HepG2 (cell line): Measurements from ENCODE around the gene CSNK2B. TPM values are rescaled to one million over a fixed set of nuclear protein-coding genes. Genes with fewer than 3 reads are reported as not detected.
A peak's percentile ranks its signal among the peaks of the same experiment; 100 is the strongest.

Experiments
- ASH2L ChIP-seq: fragments of 300-600, 200-600 bp; sonication (generic); IDR thresholded peaks from 2 replicates; pipeline ENCODE4 v1.7.0; 2017; ENCODE audit warnings: low read depth, mild to moderate bottlenecking, moderate library complexity, mixed read lengths, low read length; ENCODE audit not compliant: insufficient read length
- ATF6 ChIP-seq: sonication (generic); formaldehyde crosslinking; conservative IDR thresholded peaks from 2 replicates; pipeline ENCODE4 v1.4.0; 2020; ENCODE audit warnings: missing genetic modification reagents
- CC2D1A ChIP-seq: sonication (generic); formaldehyde crosslinking; IDR thresholded peaks from 2 replicates; pipeline ENCODE4 v1.8.1; 2023; ENCODE audit warnings: mild to moderate bottlenecking, missing genetic modification reagents
- CREM ChIP-seq, 2 experiments: sonication (generic) in 1 of 2; formaldehyde crosslinking in 1 of 2; IDR thresholded peaks; 2 replicates each; pipeline versions ENCODE4 v1.4.0 to v1.6.1; 2016 to 2020; ENCODE audit warnings: antibody characterized with exemption in 1 of 2, mild to moderate bottlenecking in 1 of 2, missing genetic modification reagents in 1 of 2
- FOXK1 ChIP-seq: sonication (generic); formaldehyde crosslinking; IDR thresholded peaks from 2 replicates; pipeline ENCODE4 v1.4.0; 2020; ENCODE audit warnings: low read depth, missing genetic modification reagents, borderline replicate concordance
- HES4 ChIP-seq: sonication (generic); formaldehyde crosslinking; IDR thresholded peaks from 2 replicates; pipeline ENCODE4 v1.9.0; 2021; ENCODE audit warnings: mild to moderate bottlenecking, missing genetic modification reagents, borderline replicate concordance
- MAX ChIP-seq: IDR thresholded peaks from 2 replicates; pipeline ENCODE4 v1.6.1; 2012; ENCODE audit warnings: inconsistent platforms
- MTF1 ChIP-seq: sonication (generic); formaldehyde crosslinking; IDR thresholded peaks from 2 replicates; pipeline ENCODE4 v1.5.0; 2020; ENCODE audit warnings: missing genetic modification reagents
- RCOR2 ChIP-seq: IDR thresholded peaks from 2 replicates; pipeline ENCODE4 v1.6.1; 2016; ENCODE audit warnings: missing biosample characterization, missing genetic modification reagents
- RFX1 ChIP-seq: fragments of 450-650 bp; IDR thresholded peaks from 2 replicates; pipeline ENCODE4 v1.6.1; 2017
- RFX3 ChIP-seq: IDR thresholded peaks from 2 replicates; pipeline ENCODE4 v1.6.1; 2016; ENCODE audit warnings: missing biosample characterization, missing genetic modification reagents
- SMYD3 ChIP-seq: sonication (generic); formaldehyde crosslinking; IDR thresholded peaks from 2 replicates; pipeline ENCODE4 v1.8.1; 2023; ENCODE audit warnings: mild to moderate bottlenecking, missing genetic modification reagents
- SRSF4 ChIP-seq: fragments of 200-400 bp; formaldehyde crosslinking; IDR thresholded peaks from one replicate; pipeline ENCODE4 v1.6.1; 2018; ENCODE audit warnings: mild to moderate bottlenecking, low read depth, low read length, moderate library complexity; ENCODE audit not compliant: poor library complexity, severe bottlenecking
- ZBED4 ChIP-seq: sonication (generic); formaldehyde crosslinking; IDR thresholded peaks from 2 replicates; pipeline ENCODE4 v1.4.0; 2020; ENCODE audit warnings: missing genetic modification reagents, borderline replicate concordance
- ZBTB20 ChIP-seq: sonication (generic); formaldehyde crosslinking; IDR thresholded peaks from 2 replicates; pipeline ENCODE4 v1.8.1; 2023; ENCODE audit warnings: missing genetic modification reagents, low read depth, mild to moderate bottlenecking, borderline replicate concordance
- ZBTB38 ChIP-seq: sonication (generic); formaldehyde crosslinking; IDR thresholded peaks from 2 replicates; pipeline ENCODE4 v1.5.1; 2020; ENCODE audit warnings: mild to moderate bottlenecking, missing genetic modification reagents
- ZMYM4 ChIP-seq: sonication (generic); formaldehyde crosslinking; IDR thresholded peaks from 2 replicates; pipeline ENCODE4 v1.8.1; 2023; ENCODE audit warnings: mild to moderate bottlenecking, missing genetic modification reagents
- ZNF124 ChIP-seq: sonication (generic); formaldehyde crosslinking; IDR thresholded peaks from 2 replicates; pipeline ENCODE4 v1.4.0; 2020; ENCODE audit warnings: missing genetic modification reagents
- ZNF138 ChIP-seq: sonication (generic); formaldehyde crosslinking; IDR thresholded peaks from 2 replicates; pipeline ENCODE4 v1.5.0; 2020; ENCODE audit warnings: mild to moderate bottlenecking, low read depth, missing genetic modification reagents
- ZNF329 ChIP-seq: sonication (generic); formaldehyde crosslinking; IDR thresholded peaks from 2 replicates; pipeline ENCODE4 v1.9.0; 2021; ENCODE audit warnings: low read depth, mild to moderate bottlenecking, missing genetic modification reagents
- ZNF704 ChIP-seq: sonication (generic); formaldehyde crosslinking; IDR thresholded peaks from 2 replicates; pipeline ENCODE4 v1.8.1; 2023; ENCODE audit warnings: mild to moderate bottlenecking, inconsistent platforms, moderate library complexity, missing genetic modification reagents, borderline replicate concordance
- polyA plus RNA-seq, 8 experiments: library from polyadenylated mRNA; depleted of rRNA in 3 of 8; stranded (reverse) in 7 of 8; unstranded in 1 of 8; fragments of >200 nt; fragmentation: Illumina TruSeq in 4 of 8; extraction: Trizol in 4 of 8; gene quantifications; 2 replicates each; pipeline versions ENCODE4 v1.2.1 to v1.2.3, GENCODE V29; 2011 to 2016; ENCODE audit warnings: low read depth in 4 of 8, missing spikeins in 1 of 8, mixed read lengths in 1 of 8; ENCODE audit not compliant: insufficient read depth in 1 of 8
- total RNA-seq, 5 experiments: library from RNA; depleted of rRNA; stranded (reverse); fragments of >200 nt; fragmentation: Illumina TruSeq; extraction: Trizol; gene quantifications; 2 replicates each; pipeline ENCODE4 v1.2.3, GENCODE V29; 2016; ENCODE audit warnings: low read depth in 1 of 5

The CSNK2B gene
- total and polyA plus RNA-seq, 2 of the 13 experiments (the other 11 are each of a cell fraction or from before 2014, with no cell fraction given) = 111 to 296 TPM

GRCh38 chr6:31680226-31681134, 14.6 kb downstream of the CSNK2B start, which contains the start of gene LY6G5C (continued):
- 0 out of 2 replicates have a peak, but pooled peaks have one; percentile 45 for TF ChIP-seq ZNF124 (CRISPR knock-in tag)
- no peak for TF ChIP-seq HES4 (CRISPR knock-in tag)
- peak; percentile 24; the same call in 1 of the 2 replicates for TF ChIP-seq MAX
- TF ChIP-seq ZBTB20 (CRISPR knock-in tag) = 0 out of 2 replicates have a peak, but pooled peaks have one; percentile 57
- no peak for TF ChIP-seq CC2D1A
- 0 out of 2 replicates have a peak, but pooled peaks have one; percentile 31 for TF ChIP-seq ZBED4 (CRISPR knock-in tag)
- TF ChIP-seq RFX3 (CRISPR knock-in tag) = no peak
- TF ChIP-seq SMYD3 (CRISPR knock-in tag) = 0 out of 2 replicates have a peak, but pooled peaks have one; percentile 35
- TF ChIP-seq MTF1 (CRISPR knock-in tag) = no peak
- peak; percentile 25 for TF ChIP-seq ASH2L
- TF ChIP-seq FOXK1 (CRISPR knock-in tag) = no peak
- TF ChIP-seq ZNF138 (CRISPR knock-in tag) = no peak
- TF ChIP-seq ZNF329 (CRISPR knock-in tag) = no peak
- no peak for TF ChIP-seq ATF6 (CRISPR knock-in tag)
- TF ChIP-seq ZBTB38 (CRISPR knock-in tag) = no peak; the same call in 1 of the 2 replicates
- TF ChIP-seq SRSF4 = no peak
- no peak for TF ChIP-seq RCOR2 (CRISPR knock-in tag)
- no peak for TF ChIP-seq CREM (IDR thresholded peaks at IDR 0.05)
- TF ChIP-seq CREM (CRISPR knock-in tag; IDR thresholded peaks at IDR 0.05) = no peak
- TF ChIP-seq ZMYM4 = no peak
- peak; percentile 46; the same call in 1 of the 2 replicates for TF ChIP-seq RFX1
- TF ChIP-seq ZNF704 (CRISPR knock-in tag) = no peak
